Measurements from ENCODE around the gene TMEM208. TPM values are rescaled to one million over a fixed set of nuclear protein-coding genes. Genes with fewer than 3 reads are reported as not detected.
A peak's percentile ranks its signal among the peaks of the same experiment; 100 is the strongest.

TMEM208 gene
- polyA plus RNA-seq, 1 experiment = 38.5 TPM

GRCh38 chr16:67238806-67239470, 12.0 kb downstream of the TMEM208 start:
- Histone ChIP-seq H3K27ac (ENCODE audit: low read depth, low read length) (no peak overlapping the region), H3K27me3 (ENCODE audit: control insufficient read depth, insufficient read depth, low read length) (no peaks in the 10 kb centered on the region), H3K4me3 (ENCODE audit: low read depth, low read length) (no peak overlapping the region), H3K9me3 (ENCODE audit: control insufficient read depth, insufficient read depth, low read length) (peaks cover 4% of the 10 kb centered on the region; the same call in 1 of the 2 replicates)
- DNase-seq (ENCODE audit: low read depth, low spot score) = no peak
- CTCF ChIA-PET = no interaction called here
- TF ChIP-seq CTCF (IDR thresholded peaks at IDR 0.05; ENCODE audit: low read depth, low read length) = no peak
- POLR2A ChIA-PET = interaction anchor here (0.6 to 2.2 kb wide), 3 partner anchors 8 to 17 kb away, joined by 3 to 8 read pairs (median 6); partner anchors contain the start of genes FHOD1 and TMEM208

GRCh38 chr16:67240506-67240905, 13.6 kb downstream of the TMEM208 start:
- ChIA-PET POLR2A (interaction anchor here (1.2 to 2.3 kb wide), 2 partner anchors 9 to 13 kb away, joined by 4 to 10 read pairs; partner anchors contain the start of gene TMEM208), CTCF (no interaction called here)

GRCh38 chr16:67241008-67241900, 14.3 kb downstream of the TMEM208 start:
- CTCF ChIA-PET = interaction anchor here (0.7 kb wide), 1 partner anchor 56 kb away, joined by 5 read pairs; no protein-coding TSS in a partner anchor
- Histone ChIP-seq H3K27ac (ENCODE audit: low read depth, low read length) (peak overlapping the region; percentile 98), H3K9me3 (ENCODE audit: control insufficient read depth, insufficient read depth, low read length) (peaks cover 4% of the 10 kb centered on the region; the same call in 1 of the 2 replicates), H3K4me3 (ENCODE audit: low read depth, low read length) (no peak overlapping the region), H3K27me3 (ENCODE audit: control insufficient read depth, insufficient read depth, low read length) (no peaks in the 10 kb centered on the region)
- POLR2A ChIA-PET = interaction anchor here (0.5 to 2.3 kb wide), 5 partner anchors 9 to 172 kb away, joined by 3 to 10 read pairs (median 3); partner anchors contain the start of gene TMEM208
- TF ChIP-seq CTCF (IDR thresholded peaks at IDR 0.05; ENCODE audit: low read depth, low read length) = no peak
- DNase-seq (ENCODE audit: low read depth, low spot score) = peak; percentile 67

More at GRCh38 chr16:67240506-67240905, 13.6 kb downstream of the TMEM208 start:
- Histone ChIP-seq H3K9me3 (ENCODE audit: control insufficient read depth, insufficient read depth, low read length) (peaks cover 4% of the 10 kb centered on the region; the same call in 1 of the 2 replicates), H3K4me3 (ENCODE audit: low read depth, low read length) (no peak overlapping the region), H3K27ac (ENCODE audit: low read depth, low read length) (peak overlapping the region; percentile 98), H3K27me3 (ENCODE audit: control insufficient read depth, insufficient read depth, low read length) (no peaks in the 10 kb centered on the region)
- TF ChIP-seq CTCF (IDR thresholded peaks at IDR 0.05; ENCODE audit: low read depth, low read length) = no peak
- DNase-seq (ENCODE audit: low read depth, low spot score) = no peak

GRCh38 chr16:67242138-67242730, 15.3 kb downstream of the TMEM208 start:
- H3K4me3 ChIP-seq (ENCODE audit: low read depth, low read length) = no peak overlapping the region
- H3K27ac ChIP-seq (ENCODE audit: low read depth, low read length) = peak overlapping the region; percentile 98
- no peak for TF ChIP-seq CTCF (IDR thresholded peaks at IDR 0.05; ENCODE audit: low read depth, low read length)
- no peak for DNase-seq (ENCODE audit: low read depth, low spot score)
- no peaks in the 10 kb centered on the region; the same call in 1 of the 2 replicates for H3K9me3 ChIP-seq (ENCODE audit: control insufficient read depth, insufficient read depth, low read length)
- ChIA-PET CTCF (interaction anchor here (0.6 to 0.7 kb wide), 2 partner anchors 57 to 367 kb away, joined by 5 to 12 read pairs; no protein-coding TSS in a partner anchor), POLR2A (interaction anchor here (0.5 to 2.3 kb wide), 4 partner anchors 10 to 372 kb away, joined by 3 to 10 read pairs (median 3); partner anchors contain the start of gene TMEM208)
- H3K27me3 ChIP-seq (ENCODE audit: control insufficient read depth, insufficient read depth, low read length) = no peaks in the 10 kb centered on the region
